ENCODE data around the gene GTF2F2.

GRCh38 chr13:45254396-45254795 lies 134.1 kb downstream of the GTF2F2 start:
- no peak for TF ChIP-seq ZNF408 (CRISPR knock-in tag; IDR thresholded peaks at IDR 0.05; ENCODE audit: low read depth)
- TF ChIP-seq HIVEP1 (CRISPR knock-in tag; IDR thresholded peaks at IDR 0.05), result no peak
- TF ChIP-seq ZNF584 (CRISPR knock-in tag; IDR thresholded peaks at IDR 0.05; ENCODE audit: low read depth), result no peak
- TF ChIP-seq ZNF232 (CRISPR knock-in tag; IDR thresholded peaks at IDR 0.05), result no peak
- no peak for TF ChIP-seq ZC3H8 (IDR thresholded peaks at IDR 0.05)
- TF ChIP-seq ZFX (CRISPR knock-in tag; IDR thresholded peaks at IDR 0.05), result no peak
- TF ChIP-seq ZBTB7A (IDR thresholded peaks at IDR 0.05; ENCODE audit: borderline replicate concordance, control insufficient read depth, low read depth, low read length), result no peak
- no peak for TF ChIP-seq POLR2A (conservative IDR thresholded peaks at IDR 0.05)
- TF ChIP-seq CHD1 (IDR thresholded peaks at IDR 0.05; ENCODE audit: low read length), result no peak
- TF ChIP-seq ZNF282 (CRISPR knock-in tag; IDR thresholded peaks at IDR 0.05), result no peak
- no peak for TF ChIP-seq ZFP1 (CRISPR knock-in tag; IDR thresholded peaks at IDR 0.05)
- TF ChIP-seq HNRNPH1 (optimal IDR thresholded peaks at IDR 0.05; ENCODE audit: low read depth, low read length), result no peak
